ENCODE data around the gene PIGN.

DNA sequence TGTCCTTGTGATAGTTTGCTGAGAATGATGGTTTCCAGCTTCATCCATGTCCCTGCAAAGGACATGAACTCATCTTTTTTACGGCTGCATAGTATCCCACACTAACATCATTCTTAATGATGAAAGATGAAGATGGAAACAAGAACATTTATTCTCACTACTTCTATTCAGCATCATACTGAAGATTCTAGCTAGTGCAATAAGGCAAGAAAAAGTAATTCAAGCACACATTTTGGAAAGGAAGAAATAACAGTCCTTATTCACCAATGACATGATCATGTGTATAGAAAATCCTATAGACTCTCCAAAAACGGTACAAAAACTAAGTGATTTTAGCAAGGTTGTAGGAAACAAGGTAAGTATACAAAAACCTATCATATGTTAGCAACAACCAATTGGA is 37.4 kb upstream of the PIGN start:
- TF ChIP-seq, protein P1, sequence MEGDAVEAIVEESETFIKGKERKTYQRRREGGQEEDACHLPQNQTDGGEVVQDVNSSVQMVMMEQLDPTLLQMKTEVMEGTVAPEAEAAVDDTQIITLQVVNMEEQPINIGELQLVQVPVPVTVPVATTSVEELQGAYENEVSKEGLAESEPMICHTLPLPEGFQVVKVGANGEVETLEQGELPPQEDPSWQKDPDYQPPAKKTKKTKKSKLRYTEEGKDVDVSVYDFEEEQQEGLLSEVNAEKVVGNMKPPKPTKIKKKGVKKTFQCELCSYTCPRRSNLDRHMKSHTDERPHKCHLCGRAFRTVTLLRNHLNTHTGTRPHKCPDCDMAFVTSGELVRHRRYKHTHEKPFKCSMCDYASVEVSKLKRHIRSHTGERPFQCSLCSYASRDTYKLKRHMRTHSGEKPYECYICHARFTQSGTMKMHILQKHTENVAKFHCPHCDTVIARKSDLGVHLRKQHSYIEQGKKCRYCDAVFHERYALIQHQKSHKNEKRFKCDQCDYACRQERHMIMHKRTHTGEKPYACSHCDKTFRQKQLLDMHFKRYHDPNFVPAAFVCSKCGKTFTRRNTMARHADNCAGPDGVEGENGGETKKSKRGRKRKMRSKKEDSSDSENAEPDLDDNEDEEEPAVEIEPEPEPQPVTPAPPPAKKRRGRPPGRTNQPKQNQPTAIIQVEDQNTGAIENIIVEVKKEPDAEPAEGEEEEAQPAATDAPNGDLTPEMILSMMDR (IDR thresholded peaks at IDR 0.05; ENCODE audit: control extremely low read depth in 1 of 3, insufficient read depth in 1 of 3, low read depth in 1 of 3, low read length in 3 of 3) = no peak
- TF ChIP-seq EGR1 (IDR thresholded peaks at IDR 0.05; ENCODE audit: borderline replicate concordance, low read depth, low read length) (no peak), CHD2 (IDR thresholded peaks at IDR 0.05; ENCODE audit: low read length) (no peak), SP1 (IDR thresholded peaks at IDR 0.05; ENCODE audit: low read depth, low read length) (no peak), CEBPB (IDR thresholded peaks at IDR 0.05; ENCODE audit: low read depth, low read length) (no peak), HDAC2 (IDR thresholded peaks at IDR 0.05; ENCODE audit: borderline replicate concordance in 1 of 2, low read depth in 2 of 2, low read length in 2 of 2) (no peak), YY1 (IDR thresholded peaks at IDR 0.05; ENCODE audit: low read depth, low read length) (no peak), CREB1 (IDR thresholded peaks at IDR 0.05) (no peak), TAF1 (IDR thresholded peaks at IDR 0.05; ENCODE audit: low read depth, low read length) (no peak)

All from H1 (cell line).